ENCODE data around the gene GTF3C1. TPM values are rescaled to one million over a fixed set of nuclear protein-coding genes. Genes with fewer than 3 reads are reported as not detected.

The GTF3C1 gene
- total and polyA plus RNA-seq, 2 of the 13 experiments (the other 11 are each of a cell fraction or from before 2014, with no cell fraction given) = 29.2 to 72.7 TPM

- FAIRE-seq = no peak
These were observed 135.8 kb downstream of the GTF3C1 start for GRCh38 chr16:27413956-27414355.

More at GRCh38 chr16:27413956-27414355, 135.8 kb downstream of the GTF3C1 start:
- DNase-seq (ENCODE audit: low spot score) = no peak
- H3K4me2 ChIP-seq (ENCODE audit: low read depth, low read length) = no peak overlapping the region
- H4K20me1 ChIP-seq (ENCODE audit: insufficient read depth, low read length) = no peaks in the 10 kb centered on the region
- peaks cover under 1% of the 10 kb centered on the region; the same call in 1 of the 2 replicates for H3K4me1 ChIP-seq (ENCODE audit: insufficient read depth, low read length)
- no peaks in the 10 kb centered on the region for H3K79me2 ChIP-seq (ENCODE audit: insufficient read depth, low read length)
- in situ Hi-C loops (cut with HindIII; ENCODE audit: extremely low pct_ligation_motif_present, low pct_unique_long_range_greater_than_20kb) (no loop called here), intact Hi-C loops (cut with micrococcal nuclease; ENCODE audit: unreplicated experiment) (no loop called here)
- ChIA-PET POLR2A (no interaction called here), CTCF (ENCODE audit: low intra/inter-chr PET ratio, low total read pairs) (no interaction called here)
- H3K27ac ChIP-seq (ENCODE audit: extremely low read length, insufficient read depth, low read length) = no peak overlapping the region
- no peaks in the 10 kb centered on the region for H3K27me3 ChIP-seq (ENCODE audit: control insufficient read depth in 1 of 2, insufficient read depth in 2 of 2, low read length in 2 of 2)
- no TSS peak for BruUV-seq (replicated peaks)
- TF ChIP-seq ZC3H4 (CRISPR knock-in tag; IDR thresholded peaks at IDR 0.05; ENCODE audit: borderline replicate concordance) (no peak), ZGPAT (CRISPR knock-in tag; IDR thresholded peaks at IDR 0.05) (no peak), ZNF557 (CRISPR knock-in tag; IDR thresholded peaks at IDR 0.05) (no peak), KLF15 (CRISPR knock-in tag; IDR thresholded peaks at IDR 0.05; ENCODE audit: borderline replicate concordance) (no peak), SNAPC5 (CRISPR knock-in tag; IDR thresholded peaks at IDR 0.05; ENCODE audit: borderline replicate concordance) (no peak), ZNF782 (CRISPR knock-in tag; IDR thresholded peaks at IDR 0.05; ENCODE audit: borderline replicate concordance) (no peak), AGO1 (IDR thresholded peaks at IDR 0.05; ENCODE audit: low read depth, low read length, poor library complexity, severe bottlenecking) (no peak), MAFF (IDR thresholded peaks at IDR 0.05; ENCODE audit: low read depth, low read length) (no peak), NR2F6 (IDR thresholded peaks at IDR 0.05) (no peak), NR2F6 (CRISPR knock-in tag; IDR thresholded peaks at IDR 0.05) (no peak), ZBTB8A (CRISPR knock-in tag; IDR thresholded peaks at IDR 0.05; ENCODE audit: borderline replicate concordance, low read depth) (no peak), MED1 (CRISPR knock-in tag; IDR thresholded peaks at IDR 0.05) (no peak), ZBTB33 (CRISPR knock-in tag; IDR thresholded peaks at IDR 0.05) (no peak), ZNF800 (CRISPR knock-in tag; IDR thresholded peaks at IDR 0.05) (no peak), PAX8 (CRISPR knock-in tag; IDR thresholded peaks at IDR 0.05; ENCODE audit: borderline replicate concordance) (no peak), ZMYM3 (CRISPR knock-in tag; IDR thresholded peaks at IDR 0.05) (no peak), DNMT3B (CRISPR knock-in tag; conservative IDR thresholded peaks at IDR 0.05) (no peak), GMEB1 (CRISPR knock-in tag; IDR thresholded peaks at IDR 0.05; ENCODE audit: borderline replicate concordance) (no peak), CBFB (CRISPR knock-in tag; IDR thresholded peaks at IDR 0.05) (no peak), ZFP1 (CRISPR knock-in tag; IDR thresholded peaks at IDR 0.05) (no peak)
- H3K4me3 ChIP-seq (replicated peaks in 1 of 3; ENCODE audit: insufficient read depth in 1 of 3, low read depth in 2 of 3, low read length in 3 of 3) = no peak overlapping the region
- no peak overlapping the region for H3K9ac ChIP-seq (ENCODE audit: insufficient read depth, low read depth, low read length)
- WGBS (ENCODE audit: low lambda C conversion rate) = 30% methylated on average over 2 of the region's 2 CpGs
- no peak overlapping the region for H2AFZ ChIP-seq (ENCODE audit: low read length)
- no peaks in the 10 kb centered on the region for H3K36me3 ChIP-seq (replicated peaks in 1 of 2; ENCODE audit: control insufficient read depth in 1 of 2, insufficient read depth in 2 of 2, low read length in 2 of 2)
- no peak for ATAC-seq
- H3K9me3 ChIP-seq (ENCODE audit: low read length) = peaks cover 8% of the 10 kb centered on the region; the same call in 1 of the 2 replicates

Data from HepG2 (cell line).